ENCODE results near the gene ARPIN.
"Not testable (repeated sequence)": the region's sequence is repeated elsewhere in the genome, so short reads cannot be mapped to it uniquely, and the experiment has no call there.

GRCh38 chr15:89854863-89855262, 57.9 kb downstream of the ARPIN start:
- TF ChIP-seq EZH2phosphoT487 (conservative IDR thresholded peaks at IDR 0.05; ENCODE audit: low read length), result not testable (repeated sequence)
- TF ChIP-seq, protein P1, sequence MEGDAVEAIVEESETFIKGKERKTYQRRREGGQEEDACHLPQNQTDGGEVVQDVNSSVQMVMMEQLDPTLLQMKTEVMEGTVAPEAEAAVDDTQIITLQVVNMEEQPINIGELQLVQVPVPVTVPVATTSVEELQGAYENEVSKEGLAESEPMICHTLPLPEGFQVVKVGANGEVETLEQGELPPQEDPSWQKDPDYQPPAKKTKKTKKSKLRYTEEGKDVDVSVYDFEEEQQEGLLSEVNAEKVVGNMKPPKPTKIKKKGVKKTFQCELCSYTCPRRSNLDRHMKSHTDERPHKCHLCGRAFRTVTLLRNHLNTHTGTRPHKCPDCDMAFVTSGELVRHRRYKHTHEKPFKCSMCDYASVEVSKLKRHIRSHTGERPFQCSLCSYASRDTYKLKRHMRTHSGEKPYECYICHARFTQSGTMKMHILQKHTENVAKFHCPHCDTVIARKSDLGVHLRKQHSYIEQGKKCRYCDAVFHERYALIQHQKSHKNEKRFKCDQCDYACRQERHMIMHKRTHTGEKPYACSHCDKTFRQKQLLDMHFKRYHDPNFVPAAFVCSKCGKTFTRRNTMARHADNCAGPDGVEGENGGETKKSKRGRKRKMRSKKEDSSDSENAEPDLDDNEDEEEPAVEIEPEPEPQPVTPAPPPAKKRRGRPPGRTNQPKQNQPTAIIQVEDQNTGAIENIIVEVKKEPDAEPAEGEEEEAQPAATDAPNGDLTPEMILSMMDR (IDR thresholded peaks at IDR 0.05; ENCODE audit: insufficient read depth, low read length, poor library complexity, severe bottlenecking), result not testable (repeated sequence)

All from SU-DHL-6 (cell line).